Bone marrow (tissue), 2 donors: ENCODE results near the gene STAT4.
A peak's percentile ranks its signal among the peaks of the same experiment; 100 is the strongest.

Experiments used
- DNase-seq, 2 donors: peaks; one replicate each; lab custom pipeline; 2025; lab: John Stamatoyannopoulos, UW

STAT4 gene

GRCh38 chr2:191150600-191151330, at the start of gene STAT4:
TSS of gene STAT4 (minus strand) at chr2:191150994. CDS start at chr2:191148203, 2,791 bp downstream.
- DNase-seq = peak; percentile 50 to 79

GRCh38 chr2:191199929-191200512, 49.2 kb upstream of the STAT4 start:
- DNase-seq = no peak

GRCh38 chr2:191198271-191198670, 47.5 kb upstream of the STAT4 start:
- no peak for DNase-seq

- no peak for DNase-seq
These were observed 46.3 kb upstream of the STAT4 start for GRCh38 chr2:191197096-191197495.

GRCh38 chr2:191195021-191195420, 44.2 kb upstream of the STAT4 start:
- DNase-seq = no peak

GRCh38 chr2:191190861-191191552, 40.2 kb upstream of the STAT4 start:
- DNase-seq = no peak

GRCh38 chr2:191190435-191190834, 39.6 kb upstream of the STAT4 start:
- DNase-seq = no peak

- DNase-seq = no peak
These were observed 38.4 kb upstream of the STAT4 start for GRCh38 chr2:191189112-191189635.

GRCh38 chr2:191188550-191189093, 37.8 kb upstream of the STAT4 start:
- no peak for DNase-seq

GRCh38 chr2:191187105-191187829, 36.5 kb upstream of the STAT4 start:
- no peak for DNase-seq

GRCh38 chr2:191184457-191184856, 33.7 kb upstream of the STAT4 start:
- DNase-seq = no peak

GRCh38 chr2:191183516-191183915, 32.7 kb upstream of the STAT4 start:
- DNase-seq = no peak

- no peak for DNase-seq
These were observed 32.3 kb upstream of the STAT4 start for GRCh38 chr2:191183081-191183480.

- no peak for DNase-seq
These were observed 29.9 kb upstream of the STAT4 start for GRCh38 chr2:191180713-191181112.

- no peak for DNase-seq
These were observed 29.5 kb upstream of the STAT4 start for GRCh38 chr2:191180276-191180675.

- DNase-seq = no peak
These were observed 28.2 kb upstream of the STAT4 start for GRCh38 chr2:191178806-191179514.

GRCh38 chr2:191177751-191178736, 27.2 kb upstream of the STAT4 start:
- no peak for DNase-seq

GRCh38 chr2:191176801-191177438, 26.1 kb upstream of the STAT4 start:
- no peak for DNase-seq

GRCh38 chr2:191176305-191176704, 25.5 kb upstream of the STAT4 start:
- no peak for DNase-seq

- no peak for DNase-seq
These were observed 23.6 kb upstream of the STAT4 start for GRCh38 chr2:191174442-191174841.
